Activated T-cell treated with anti-CD3 and anti-CD28 coated beads for 4 hours (primary cell): ENCODE measurements around the gene SCN5A.

Source experiments
- DNase-seq: peaks from one replicate; pipeline ENCODE4 v3.0.0-alpha.2; 2020

The SCN5A gene

DNA sequence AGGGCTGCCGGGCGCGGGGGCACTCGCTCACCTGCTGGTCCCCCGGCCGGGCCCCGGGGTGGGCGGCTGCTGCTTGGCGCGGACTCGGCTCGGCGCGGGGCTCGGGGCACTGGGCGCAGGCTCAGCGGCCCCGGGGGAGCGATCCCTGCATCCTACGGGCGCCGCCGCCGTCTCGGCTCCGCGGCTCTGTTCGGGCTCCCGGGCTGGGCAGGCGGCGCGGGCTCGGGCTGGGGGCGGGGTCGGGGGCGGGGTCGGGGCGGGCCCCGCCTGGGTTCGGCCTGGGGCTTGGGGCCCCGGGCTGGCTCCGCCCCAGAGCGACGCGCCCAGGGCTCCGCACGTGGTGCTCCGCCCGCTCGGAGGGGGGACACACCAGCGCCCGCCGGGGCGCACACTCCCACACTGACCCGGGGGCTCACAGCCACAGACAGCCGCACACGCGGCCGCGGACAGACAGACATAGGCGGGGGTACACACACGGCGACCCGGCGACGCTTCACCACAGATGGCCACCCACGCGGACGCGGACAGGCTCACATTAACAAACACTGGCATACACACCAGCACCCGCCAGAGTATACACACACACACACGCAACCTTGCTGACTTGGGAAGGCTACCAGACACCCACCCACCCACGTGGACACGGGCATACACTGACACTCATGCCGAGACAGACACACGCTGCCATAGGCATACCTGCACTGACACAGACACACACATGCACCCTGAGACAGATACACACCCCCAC lies at the start of gene SCN5A:
Gene SCN5A (minus strand): TSS at position 188 of the 748 bp plus-strand sequence. CDS start 16,380 bp downstream, outside the sequence.
- DNase-seq: peak; percentile 59

GRCh38 chr3:38698760-38699159 lies 49.3 kb upstream of the SCN5A start:
- no peak for DNase-seq

DNA sequence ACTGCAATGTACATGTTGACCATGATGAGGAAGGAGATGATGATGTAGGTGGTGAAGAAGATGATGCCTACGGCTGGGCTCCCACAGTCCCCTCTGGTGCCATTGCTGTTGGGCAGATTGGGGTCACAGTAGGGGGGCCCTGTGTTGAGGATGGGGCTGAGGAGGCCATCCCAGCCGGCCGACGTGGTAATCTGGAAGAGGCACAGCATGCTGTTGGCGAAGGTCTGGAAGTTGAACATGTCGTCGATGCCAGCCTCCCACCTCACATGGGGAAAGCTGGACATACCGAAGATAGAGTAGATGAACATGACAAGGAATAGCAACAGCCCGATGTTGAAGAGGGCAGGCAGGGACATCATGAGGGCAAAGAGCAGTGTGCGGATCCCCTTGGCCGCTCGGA lies 48.6 kb upstream of the SCN5A start:
- no peak for DNase-seq

DNA sequence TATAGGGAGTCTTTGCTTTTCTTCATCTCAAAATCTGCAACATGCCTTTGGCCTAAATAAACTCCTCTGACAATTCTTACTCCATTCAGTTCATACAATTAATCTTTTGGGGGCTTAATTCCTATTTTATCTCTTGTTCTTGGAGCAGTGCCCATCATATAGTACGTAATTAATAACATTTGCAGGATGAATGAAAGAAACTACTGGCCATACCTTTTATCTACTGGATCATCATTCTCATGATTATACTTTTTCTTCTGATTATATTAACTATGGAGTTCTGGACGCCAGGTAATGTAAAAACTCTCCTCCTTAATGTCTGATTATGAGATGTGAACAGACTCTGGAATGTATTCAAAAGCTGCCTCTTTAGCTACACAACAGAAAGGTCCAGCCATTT lies 46.5 kb upstream of the SCN5A start:
- DNase-seq: no peak

- DNase-seq: no peak
Observed at GRCh38 chr3:38690185-38690584, 40.7 kb upstream of the SCN5A start.

- DNase-seq: no peak
Observed at GRCh38 chr3:38689774-38690173, 40.3 kb upstream of the SCN5A start.

DNA sequence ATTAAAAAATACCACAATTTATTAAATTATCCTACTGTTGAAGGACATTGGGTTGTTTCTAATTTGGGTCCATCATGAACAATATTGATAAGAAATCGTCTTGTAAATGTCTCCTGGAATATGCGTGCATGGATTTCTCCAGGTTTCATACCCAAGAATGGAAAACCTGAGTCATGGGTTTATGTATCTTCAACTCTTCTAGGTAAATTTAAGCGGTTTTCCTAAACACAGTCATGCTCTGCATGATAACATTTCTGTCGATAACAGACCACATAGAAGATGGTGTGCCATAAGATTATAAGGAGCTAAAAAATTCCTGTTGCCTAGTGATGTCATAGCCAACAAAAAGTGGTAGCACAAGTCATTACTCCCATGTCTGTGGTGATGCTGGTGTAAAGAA lies 39.9 kb upstream of the SCN5A start:
- no peak for DNase-seq

DNA sequence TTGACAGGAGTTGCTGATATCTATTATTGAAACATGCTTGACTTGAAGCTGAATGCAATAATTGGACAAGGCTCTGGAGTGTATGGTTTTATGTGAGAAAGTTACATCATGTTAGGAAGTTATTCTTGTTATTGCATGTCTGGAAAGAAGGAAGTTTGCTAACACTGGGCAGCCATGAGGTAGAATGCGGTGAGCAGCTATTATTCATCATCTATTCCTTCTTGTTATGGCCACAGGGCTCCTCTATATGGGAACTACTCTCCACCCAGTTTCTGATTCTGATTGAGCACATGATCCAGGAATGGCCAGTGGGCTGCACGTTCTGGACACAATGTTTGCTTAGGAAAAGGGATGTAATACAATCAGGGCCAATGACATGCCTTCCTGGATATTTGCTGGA lies 37.8 kb upstream of the SCN5A start:
- no peak for DNase-seq

GRCh38 chr3:38684546-38684945 lies 35.1 kb upstream of the SCN5A start:
- no peak for DNase-seq

DNA sequence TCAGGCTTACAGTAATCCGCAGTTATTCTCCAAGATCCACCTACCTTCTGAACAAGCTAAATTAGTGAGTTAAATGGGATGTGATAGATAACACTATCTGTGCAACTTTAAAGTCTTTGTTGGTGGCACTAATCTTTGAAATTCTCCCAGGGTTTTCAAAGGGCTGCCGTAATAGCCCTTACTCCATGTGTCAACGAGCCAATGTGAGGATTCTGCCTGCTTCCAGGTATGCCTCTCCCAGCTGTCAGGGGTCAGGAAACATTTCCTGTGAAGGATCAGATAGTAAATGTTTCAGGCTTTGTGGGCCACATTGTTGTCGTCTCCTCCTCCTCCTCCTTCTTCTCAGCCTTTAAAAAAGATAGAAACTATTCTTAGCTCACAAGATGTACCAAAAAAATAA lies 20.2 kb upstream of the SCN5A start:
- no peak for DNase-seq

- DNase-seq: no peak
Observed at GRCh38 chr3:38662544-38662943, 13.1 kb upstream of the SCN5A start.

DNA sequence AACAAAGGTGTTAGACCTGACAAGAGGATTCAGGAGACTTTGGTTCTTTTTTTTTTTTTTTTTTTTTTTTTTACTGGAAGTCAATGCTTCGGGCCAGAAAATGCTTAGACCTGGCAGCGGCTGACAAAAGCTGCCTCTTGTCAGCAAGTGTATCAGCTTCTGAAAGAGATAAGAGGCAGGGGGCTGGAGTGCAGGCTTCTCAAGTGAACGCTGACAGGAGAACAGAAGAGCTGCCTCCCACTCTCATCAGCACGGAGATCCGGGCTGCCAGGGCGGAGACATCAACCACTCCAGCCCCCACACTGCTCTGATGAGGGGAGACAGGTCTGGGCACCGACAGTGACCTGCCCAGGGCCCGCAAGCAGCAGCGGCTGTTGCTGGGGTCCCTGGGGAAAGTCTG lies 9.4 kb upstream of the SCN5A start:
- DNase-seq: no peak

DNA sequence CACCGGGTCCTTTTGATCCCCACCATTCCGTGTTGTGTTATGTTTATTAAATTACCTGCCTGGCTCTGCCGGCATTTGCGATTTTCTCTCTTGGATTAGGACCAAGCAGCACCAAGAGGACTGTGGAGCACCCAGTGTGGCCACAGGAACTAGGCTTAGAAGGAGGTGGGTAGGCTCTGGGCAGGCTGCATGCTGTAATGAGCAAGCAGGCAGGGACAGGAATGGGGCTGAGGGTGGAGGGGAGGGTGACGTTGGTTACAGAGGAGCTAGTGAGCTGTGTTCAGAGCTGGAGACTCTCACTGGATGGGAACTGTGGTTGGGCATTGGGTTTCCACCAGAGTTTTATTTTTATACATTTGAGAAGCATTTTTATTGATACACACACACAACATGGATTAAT lies 7.9 kb upstream of the SCN5A start:
- no peak for DNase-seq

- DNase-seq: no peak
Observed at GRCh38 chr3:38655708-38656300, 6.3 kb upstream of the SCN5A start.

GRCh38 chr3:38653685-38654537 lies 4.4 kb upstream of the SCN5A start:
- no peak for DNase-seq

DNA sequence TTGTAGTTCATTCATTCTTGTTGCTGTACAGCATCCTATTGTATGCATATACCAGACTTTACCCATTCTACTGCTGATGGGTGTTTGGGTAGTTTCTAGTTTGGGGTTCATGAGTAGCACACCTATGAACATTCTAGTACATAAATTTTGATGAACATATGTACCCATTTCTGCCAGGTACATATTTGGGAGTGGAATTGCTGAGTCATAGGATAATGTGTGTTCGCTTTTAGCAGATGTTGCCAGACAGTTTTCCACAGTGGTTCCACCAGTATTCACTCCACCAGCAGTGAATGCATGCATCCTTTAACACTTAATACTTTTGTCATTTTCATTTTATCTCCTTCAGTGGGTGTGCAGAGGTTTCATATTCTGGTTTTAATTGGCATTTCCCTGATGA lies 3.4 kb upstream of the SCN5A start:
- no peak for DNase-seq

DNA sequence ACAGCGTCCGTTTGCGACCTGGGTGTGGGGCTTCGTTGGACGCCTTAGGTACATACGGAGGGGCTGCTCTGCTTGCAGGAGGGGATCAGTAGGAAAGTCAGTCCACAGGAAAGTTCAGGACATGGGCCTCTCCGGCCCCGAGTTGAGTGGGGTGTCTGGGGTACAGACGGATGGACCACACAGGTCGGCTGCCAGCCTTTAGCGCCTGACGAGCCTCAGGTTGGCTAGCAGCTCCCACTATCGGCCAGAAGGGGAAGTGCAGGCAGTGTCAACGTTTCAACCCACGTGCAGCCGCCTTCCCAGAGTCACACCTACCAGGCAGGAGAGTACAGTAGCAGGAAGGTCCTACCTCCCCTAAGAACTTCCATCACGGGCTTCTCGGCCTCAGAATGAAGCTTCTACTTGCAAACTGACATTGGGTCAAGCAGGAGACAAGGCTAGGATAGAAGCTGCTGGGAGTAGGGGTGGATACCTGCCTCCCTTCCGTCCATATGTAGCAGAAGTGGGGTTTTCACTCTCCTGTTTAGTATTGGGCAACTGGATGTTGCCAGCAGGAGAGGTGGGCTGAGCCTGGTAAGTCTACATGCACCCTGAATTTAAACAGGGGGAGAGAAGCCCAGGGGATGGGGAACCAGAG lies 1.8 kb upstream of the SCN5A start:
- peak; percentile 59 for DNase-seq

DNA sequence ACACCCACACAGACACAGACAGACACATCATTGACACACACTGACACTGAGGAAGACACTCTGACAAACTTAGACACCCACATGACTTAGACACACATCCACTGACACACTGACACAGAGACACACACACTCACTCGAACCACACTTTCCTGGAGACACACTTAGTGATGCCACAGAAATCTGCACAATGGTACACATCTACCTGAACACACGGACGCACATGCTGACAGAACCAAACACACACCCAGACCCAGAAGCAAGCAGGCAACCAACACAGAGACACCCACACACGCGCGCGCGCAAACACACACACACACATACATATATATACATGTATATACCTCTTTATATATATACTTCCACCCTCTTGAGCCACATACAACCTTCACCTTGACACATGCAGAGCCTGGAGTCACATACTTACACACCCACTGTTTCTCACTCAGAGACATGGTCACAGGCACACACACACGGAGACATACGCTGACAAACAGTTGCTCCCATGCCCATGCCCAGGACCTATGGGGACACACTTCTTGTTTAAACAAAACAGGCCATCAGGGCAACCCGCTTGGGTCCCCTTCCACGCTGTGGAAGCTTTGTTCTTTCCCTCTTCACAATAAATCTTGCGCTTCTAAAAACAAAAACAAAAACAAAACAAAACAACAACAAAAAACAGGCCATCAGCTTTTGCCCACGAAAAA lies 913 bp upstream of the SCN5A start:
- no peak for DNase-seq

DNA sequence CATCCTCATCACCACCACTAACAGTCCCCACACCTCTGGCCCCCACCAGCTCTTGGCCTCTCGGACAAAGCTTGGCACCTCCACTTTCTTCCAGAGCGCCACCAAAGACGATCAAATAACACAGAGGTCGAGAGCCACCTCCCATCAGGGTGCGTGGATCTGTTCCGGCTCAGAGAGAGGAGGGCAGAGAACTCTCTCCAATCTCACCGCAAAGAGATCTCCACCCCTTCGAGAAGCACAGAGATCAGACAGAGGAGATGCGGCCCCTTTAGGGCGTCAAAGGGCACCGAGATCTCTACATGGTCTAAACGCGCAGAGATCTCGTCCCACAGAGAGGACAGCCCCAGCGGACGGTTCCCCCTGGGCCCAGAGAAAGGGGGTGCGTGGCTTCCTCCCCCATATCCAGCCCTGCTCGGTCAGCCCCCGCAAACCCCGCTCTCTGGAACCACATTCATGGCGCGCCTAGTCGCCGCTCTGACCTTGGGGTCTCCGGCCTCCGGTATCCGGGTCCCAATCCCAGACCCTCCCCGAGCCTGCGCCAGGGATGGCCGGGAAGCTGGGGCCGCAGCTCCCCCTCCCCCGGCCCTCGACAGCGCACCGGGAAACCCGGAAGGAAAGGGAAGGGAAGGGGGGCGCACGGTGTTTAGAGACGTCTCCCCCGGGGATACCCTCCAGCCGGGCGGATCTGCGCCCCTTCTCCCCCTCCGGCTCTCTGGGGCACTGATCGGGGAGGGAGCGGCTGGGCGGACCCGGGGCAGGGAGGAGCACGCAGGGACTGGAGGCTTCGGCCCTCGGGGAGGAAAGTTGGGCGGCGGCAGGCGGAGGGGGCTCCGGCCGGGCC lies 608 bp downstream of the SCN5A start:
- DNase-seq: no peak

DNA sequence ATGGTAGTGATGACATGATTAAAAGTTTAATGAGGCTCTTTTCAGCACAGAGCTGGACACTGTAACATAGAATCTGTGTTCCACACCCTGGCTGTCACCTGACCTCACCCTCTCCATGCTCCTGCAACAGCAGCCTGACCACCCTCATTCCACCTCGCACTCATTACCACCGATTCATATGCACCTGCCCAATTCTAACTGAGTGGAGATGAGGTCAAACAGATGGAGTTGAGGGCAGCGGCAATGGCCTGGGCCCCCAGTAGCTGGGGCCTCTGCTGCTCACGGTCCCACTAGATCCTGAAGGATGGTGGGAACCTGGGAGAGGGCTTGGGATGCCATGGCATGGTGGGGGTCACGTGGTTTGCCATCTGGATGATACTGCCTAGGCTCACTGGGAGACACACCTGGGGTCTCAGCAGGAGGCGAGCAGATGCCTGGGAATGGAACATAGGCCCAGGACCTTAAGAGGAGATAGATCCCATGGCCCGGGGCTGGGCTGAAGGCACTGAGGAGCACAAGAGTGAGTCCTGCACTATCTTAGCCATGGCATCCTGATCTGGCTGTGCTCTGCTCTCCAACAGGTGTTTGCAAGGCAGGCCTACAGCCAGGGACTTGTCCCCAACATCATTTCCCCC lies 1.3 kb downstream of the SCN5A start:
- DNase-seq: no peak
